Fibroblast of skin of right quadriceps (primary cell): ENCODE results near the gene ZNF891.
A peak's percentile ranks its signal among the peaks of the same experiment; 100 is the strongest.

Source experiments
- DNase-seq: peaks from one replicate; pipeline ENCODE4 v3.0.0-alpha.2; 2013

ZNF891 gene

GRCh38 chr12:133130038-133130807, at the start of gene ZNF891, which contains the start of gene ZNF10:
ZNF891 (minus strand) TSS chr12:133130274; CDS start chr12:133121918, 8,356 bp downstream.
ZNF10 (plus strand) TSS chr12:133130627; CDS start chr12:133144493, 13,866 bp downstream.
- DNase-seq = peak; percentile 96

GRCh38 chr12:133174901-133175300, 44.8 kb upstream of the ZNF891 start:
- no peak for DNase-seq

- DNase-seq = no peak
These were observed 42.4 kb upstream of the ZNF891 start for GRCh38 chr12:133172491-133172890.

- no peak for DNase-seq
These were observed 35.7 kb upstream of the ZNF891 start for GRCh38 chr12:133165776-133166175.

GRCh38 chr12:133156125-133156690, 26.1 kb upstream of the ZNF891 start:
- no peak for DNase-seq

- DNase-seq = no peak
These were observed 15.9 kb upstream of the ZNF891 start for GRCh38 chr12:133145981-133146380.

- no peak for DNase-seq
These were observed 5.7 kb upstream of the ZNF891 start for GRCh38 chr12:133135747-133136146.

GRCh38 chr12:133130808-133131128, 694 bp upstream of the ZNF891 start:
- DNase-seq = no peak

GRCh38 chr12:133129368-133130037, 571 bp downstream of the ZNF891 start:
- no peak for DNase-seq

- DNase-seq = no peak
These were observed 5.4 kb downstream of the ZNF891 start for GRCh38 chr12:133124674-133125073.

- DNase-seq = no peak
These were observed 9.5 kb downstream of the ZNF891 start for GRCh38 chr12:133120385-133121191.

- no peak for DNase-seq
These were observed 21.9 kb downstream of the ZNF891 start for GRCh38 chr12:133108150-133108549.

GRCh38 chr12:133107121-133107520, 23.0 kb downstream of the ZNF891 start:
- no peak for DNase-seq

- peak; percentile 11 for DNase-seq
These were observed 23.8 kb downstream of the ZNF891 start for GRCh38 chr12:133106253-133106652.

- DNase-seq = no peak
These were observed 24.5 kb downstream of the ZNF891 start for GRCh38 chr12:133105620-133106019.

- DNase-seq = no peak
These were observed 46.7 kb downstream of the ZNF891 start for GRCh38 chr12:133083345-133083744.

GRCh38 chr12:133081159-133081780, 48.8 kb downstream of the ZNF891 start:
- DNase-seq = no peak

- peak; percentile 97 for DNase-seq
These were observed 49.5 kb downstream of the ZNF891 start, which contains the start of gene ZNF140 for GRCh38 chr12:133080368-133081158. ZNF140 (plus strand) TSS chr12:133080923; CDS start chr12:133081321, 398 bp downstream.

GRCh38 chr12:133080026-133080367, 50.1 kb downstream of the ZNF891 start:
- peak; percentile 99 for DNase-seq

GRCh38 chr12:133073836-133074235, 56.2 kb downstream of the ZNF891 start:
- no peak for DNase-seq

GRCh38 chr12:133063556-133063955, 66.5 kb downstream of the ZNF891 start:
- no peak for DNase-seq

GRCh38 chr12:133061954-133062353, 68.1 kb downstream of the ZNF891 start:
- DNase-seq = no peak
